ENCODE measurements around the gene BBX.

The BBX gene

DNA sequence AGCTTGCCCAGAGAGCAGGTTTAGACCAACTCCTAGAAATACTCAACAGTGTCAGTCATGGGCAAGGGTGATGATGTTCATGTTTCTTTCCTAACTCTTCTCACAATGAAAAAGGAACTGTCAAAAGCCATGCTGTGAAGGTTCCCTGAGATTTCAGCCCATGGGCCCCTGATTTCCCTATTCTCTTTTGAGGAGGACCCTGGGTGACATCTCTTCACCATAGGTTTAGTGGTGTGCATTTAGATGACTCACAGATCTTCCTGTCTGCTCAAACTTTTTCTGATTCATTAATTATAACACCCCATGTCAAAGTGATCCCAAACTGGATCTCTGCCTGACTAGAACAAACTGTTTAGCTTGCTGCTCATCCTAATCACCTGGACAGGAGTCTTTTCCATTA lies 108.0 kb downstream of the BBX start:
- H3K4me1 ChIP-seq (ENCODE audit: insufficient read depth, low read length), result peaks cover 20% of the 10 kb centered on the region
- H3K9me3 ChIP-seq (ENCODE audit: insufficient read depth, low read depth, low read length), result no peaks in the 10 kb centered on the region

DNA sequence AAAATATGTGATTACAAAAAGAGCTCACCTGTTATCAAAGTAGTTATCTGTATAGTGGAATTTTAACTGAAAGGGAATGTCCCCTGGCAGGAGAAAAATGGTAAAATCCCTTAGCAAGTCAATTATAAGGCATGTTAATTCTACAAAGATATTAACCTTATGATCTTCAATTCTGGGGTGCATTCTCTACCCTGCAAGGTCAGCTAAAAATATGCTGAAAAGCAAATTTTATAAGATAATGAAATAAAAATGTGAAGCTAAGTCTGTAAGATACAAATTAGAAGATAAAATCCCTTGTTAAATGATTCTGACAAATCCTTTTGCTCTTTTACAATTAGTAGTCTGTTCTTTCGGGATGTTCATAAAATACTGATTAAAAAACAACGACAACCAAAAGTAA lies 109.8 kb downstream of the BBX start:
- Histone ChIP-seq H3K9me3 (ENCODE audit: insufficient read depth, low read depth, low read length) (no peaks in the 10 kb centered on the region), H3K27me3 (ENCODE audit: insufficient read depth, low read length) (no peaks in the 10 kb centered on the region), H3K4me1 (ENCODE audit: insufficient read depth, low read length) (peaks cover 20% of the 10 kb centered on the region), H3K9ac (ENCODE audit: low read depth, low read length) (no peak overlapping the region), H3K36me3 (ENCODE audit: insufficient read depth, low read length) (no peaks in the 10 kb centered on the region), H3K27ac (ENCODE audit: low read depth, low read length) (no peak overlapping the region), H3K4me3 (ENCODE audit: low read length) (no peak overlapping the region)
- WGBS, result 92% methylated on average over 2 of the region's 2 CpGs

More for the DNA sequence above, 108.0 kb downstream of the BBX start:
- Histone ChIP-seq H3K4me3 (ENCODE audit: low read length) (no peak overlapping the region), H3K27me3 (ENCODE audit: insufficient read depth, low read length) (no peaks in the 10 kb centered on the region), H3K27ac (ENCODE audit: low read depth, low read length) (no peak overlapping the region), H3K9ac (ENCODE audit: low read depth, low read length) (no peak overlapping the region), H3K36me3 (ENCODE audit: insufficient read depth, low read length) (no peaks in the 10 kb centered on the region)

DNA sequence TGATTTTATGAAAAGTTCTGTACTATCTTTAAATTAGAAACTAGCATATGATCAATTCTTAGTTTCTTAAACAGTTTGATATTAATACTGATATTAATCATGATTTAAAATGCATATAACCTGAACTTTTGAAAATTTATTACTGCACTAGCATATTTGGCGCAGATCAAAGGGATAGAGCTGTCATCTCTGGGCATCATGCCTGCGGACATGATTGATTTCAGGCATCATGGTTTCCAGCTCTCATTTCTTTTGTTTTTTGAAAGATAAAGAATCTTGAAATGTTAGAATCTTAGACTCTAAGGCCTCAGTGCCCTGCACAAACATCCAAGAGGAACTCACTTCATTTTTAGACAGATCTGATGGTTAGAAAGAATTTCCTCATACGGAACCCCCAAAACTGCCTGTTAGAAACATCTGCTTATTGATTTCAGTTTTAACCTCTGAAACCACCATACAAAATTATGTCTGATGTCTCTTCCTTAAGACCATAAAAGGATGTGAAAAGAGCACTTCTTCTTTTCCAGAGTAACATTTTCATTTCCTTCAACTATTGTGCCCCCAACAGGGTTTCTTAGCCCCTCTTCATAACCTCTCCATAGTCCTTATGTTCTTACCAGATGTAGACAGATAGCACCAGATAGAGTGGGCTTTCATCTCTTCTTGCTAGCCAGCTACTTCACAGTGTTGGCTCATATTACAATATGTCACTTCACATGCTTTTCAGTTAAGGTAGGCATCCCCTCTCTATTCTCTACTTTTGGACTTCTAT lies 110.8 kb downstream of the BBX start:
- Histone ChIP-seq H3K9me3 (ENCODE audit: insufficient read depth, low read depth, low read length) (no peaks in the 10 kb centered on the region), H3K27ac (ENCODE audit: low read depth, low read length) (no peak overlapping the region), H3K27me3 (ENCODE audit: insufficient read depth, low read length) (no peaks in the 10 kb centered on the region), H3K36me3 (ENCODE audit: insufficient read depth, low read length) (no peaks in the 10 kb centered on the region), H3K9ac (ENCODE audit: low read depth, low read length) (no peak overlapping the region), H3K4me1 (ENCODE audit: insufficient read depth, low read length) (peaks cover 15% of the 10 kb centered on the region), H3K4me3 (ENCODE audit: low read length) (no peak overlapping the region)
- 95% methylated on average over 3 of the region's 3 CpGs for WGBS

DNA sequence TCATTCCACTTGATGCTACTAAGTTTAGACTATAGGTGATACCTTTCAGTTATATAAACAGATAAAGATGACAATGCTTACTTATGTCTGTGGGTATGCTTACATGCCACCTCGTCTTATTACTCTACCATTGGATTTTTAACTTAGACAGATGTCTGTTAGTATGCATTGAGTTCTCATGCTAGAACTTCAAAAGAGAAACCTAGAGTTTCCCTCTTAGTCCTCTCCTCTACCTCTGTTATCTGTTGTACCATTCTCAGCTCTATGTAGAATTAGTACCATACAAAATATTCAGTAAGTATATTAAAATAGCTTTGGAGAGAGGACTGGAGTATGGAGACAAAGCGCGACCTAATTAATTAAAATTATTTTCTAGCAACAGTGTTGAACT lies 111.3 kb downstream of the BBX start:
- WGBS, result no CpG with 5 or more reads among the region's 3 CpGs
- no peaks in the 10 kb centered on the region for H3K36me3 ChIP-seq (ENCODE audit: insufficient read depth, low read length)
- H3K27me3 ChIP-seq (ENCODE audit: insufficient read depth, low read length), result no peaks in the 10 kb centered on the region
- no peak overlapping the region for H3K9ac ChIP-seq (ENCODE audit: low read depth, low read length)
- H3K9me3 ChIP-seq (ENCODE audit: insufficient read depth, low read depth, low read length), result no peaks in the 10 kb centered on the region
- H3K27ac ChIP-seq (ENCODE audit: low read depth, low read length), result no peak overlapping the region
- H3K4me3 ChIP-seq (ENCODE audit: low read length), result no peak overlapping the region
- peaks cover 9% of the 10 kb centered on the region; the same call in 1 of the 2 replicates for H3K4me1 ChIP-seq (ENCODE audit: insufficient read depth, low read length)

DNA sequence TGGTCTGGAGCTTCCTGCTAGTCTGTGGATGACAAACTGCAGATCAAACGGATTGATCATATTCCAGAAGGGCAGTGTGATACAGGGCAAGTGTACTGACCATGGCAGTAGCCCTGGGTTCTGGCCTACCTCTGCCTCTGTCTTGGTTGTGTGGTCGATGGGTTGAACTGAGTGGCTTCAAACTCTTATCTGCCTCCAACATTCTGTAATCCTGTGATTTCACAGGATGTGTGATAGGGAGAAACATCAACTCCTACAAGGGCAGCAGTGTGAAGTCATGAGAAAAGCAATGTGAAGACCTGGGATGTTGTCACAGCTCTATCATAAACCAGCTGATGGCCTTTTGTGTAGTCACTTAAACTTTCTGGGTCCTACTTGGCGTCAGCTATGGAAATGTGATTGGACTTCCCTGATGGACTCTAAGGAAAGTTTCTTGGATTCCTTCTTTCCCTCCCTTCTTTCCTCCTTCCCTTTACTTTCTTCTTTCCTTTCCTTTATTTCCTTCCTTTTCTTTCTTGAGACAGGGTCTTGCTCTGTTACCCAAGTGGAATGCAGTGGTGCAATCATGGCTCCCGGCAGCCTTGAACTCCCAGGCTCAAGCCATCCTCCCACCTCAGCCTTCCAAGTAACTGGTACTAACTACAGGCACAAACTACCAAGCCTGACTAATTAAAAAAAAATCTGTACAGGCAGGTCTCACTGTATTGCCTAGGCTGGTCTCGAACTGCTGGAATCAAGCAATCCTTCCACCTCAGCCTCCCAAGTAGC lies 114.8 kb downstream of the BBX start:
- Histone ChIP-seq H3K4me1 (ENCODE audit: insufficient read depth, low read length) (peaks cover 16% of the 10 kb centered on the region), H3K9me3 (ENCODE audit: insufficient read depth, low read depth, low read length) (no peaks in the 10 kb centered on the region), H3K27ac (ENCODE audit: low read depth, low read length) (no peak overlapping the region), H3K4me3 (ENCODE audit: low read length) (no peak overlapping the region), H3K9ac (ENCODE audit: low read depth, low read length) (no peak overlapping the region), H3K36me3 (ENCODE audit: insufficient read depth, low read length) (no peaks in the 10 kb centered on the region), H3K27me3 (ENCODE audit: insufficient read depth, low read length) (no peaks in the 10 kb centered on the region)
- WGBS, result 95% methylated on average over 5 of the region's 5 CpGs

DNA sequence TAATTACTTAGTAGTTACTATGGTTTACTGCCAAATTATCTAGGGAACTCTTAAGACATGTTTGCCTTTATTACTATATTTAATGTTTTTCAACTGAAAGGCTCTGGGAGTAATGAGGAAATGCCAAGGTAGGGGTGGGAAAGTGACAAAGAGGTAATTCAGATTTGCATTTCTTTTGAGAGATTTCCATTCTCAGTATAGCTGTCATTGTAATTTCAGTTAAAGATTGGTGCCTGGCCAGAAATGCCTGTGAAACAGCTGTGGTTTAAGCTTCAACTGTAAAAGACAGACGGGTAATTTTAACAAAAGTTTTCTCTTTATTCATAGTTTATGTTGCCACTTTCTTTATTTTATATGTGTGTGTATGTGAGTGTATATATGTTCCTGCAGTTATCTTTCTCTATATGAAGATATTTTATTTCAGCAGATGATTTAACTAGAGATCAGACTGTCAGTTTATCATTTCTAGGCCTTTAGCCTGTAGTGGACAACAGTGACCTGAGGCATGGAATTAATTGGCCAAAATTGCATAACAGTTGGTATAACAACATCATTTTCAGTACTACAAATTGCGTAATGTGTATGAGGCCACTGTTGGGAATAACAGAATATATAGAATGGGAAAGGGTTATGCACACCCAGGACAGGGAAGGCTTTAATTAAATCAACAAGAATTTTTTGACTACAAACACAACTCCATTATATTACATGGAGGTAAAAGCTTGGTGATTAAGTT lies 119.0 kb downstream of the BBX start:
- peaks cover 27% of the 10 kb centered on the region for H3K4me1 ChIP-seq (ENCODE audit: insufficient read depth, low read length)
- H3K4me3 ChIP-seq (ENCODE audit: low read length), result no peak overlapping the region
- no peaks in the 10 kb centered on the region for H3K36me3 ChIP-seq (ENCODE audit: insufficient read depth, low read length)
- H3K9ac ChIP-seq (ENCODE audit: low read depth, low read length), result no peak overlapping the region
- H3K9me3 ChIP-seq (ENCODE audit: insufficient read depth, low read depth, low read length), result no peaks in the 10 kb centered on the region
- WGBS, result 63% methylated on average over 1 of the region's 2 CpGs
- H3K27me3 ChIP-seq (ENCODE audit: insufficient read depth, low read length), result no peaks in the 10 kb centered on the region
- H3K27ac ChIP-seq (ENCODE audit: low read depth, low read length), result peak overlapping the region; percentile 28; the same call in 1 of the 2 replicates

DNA sequence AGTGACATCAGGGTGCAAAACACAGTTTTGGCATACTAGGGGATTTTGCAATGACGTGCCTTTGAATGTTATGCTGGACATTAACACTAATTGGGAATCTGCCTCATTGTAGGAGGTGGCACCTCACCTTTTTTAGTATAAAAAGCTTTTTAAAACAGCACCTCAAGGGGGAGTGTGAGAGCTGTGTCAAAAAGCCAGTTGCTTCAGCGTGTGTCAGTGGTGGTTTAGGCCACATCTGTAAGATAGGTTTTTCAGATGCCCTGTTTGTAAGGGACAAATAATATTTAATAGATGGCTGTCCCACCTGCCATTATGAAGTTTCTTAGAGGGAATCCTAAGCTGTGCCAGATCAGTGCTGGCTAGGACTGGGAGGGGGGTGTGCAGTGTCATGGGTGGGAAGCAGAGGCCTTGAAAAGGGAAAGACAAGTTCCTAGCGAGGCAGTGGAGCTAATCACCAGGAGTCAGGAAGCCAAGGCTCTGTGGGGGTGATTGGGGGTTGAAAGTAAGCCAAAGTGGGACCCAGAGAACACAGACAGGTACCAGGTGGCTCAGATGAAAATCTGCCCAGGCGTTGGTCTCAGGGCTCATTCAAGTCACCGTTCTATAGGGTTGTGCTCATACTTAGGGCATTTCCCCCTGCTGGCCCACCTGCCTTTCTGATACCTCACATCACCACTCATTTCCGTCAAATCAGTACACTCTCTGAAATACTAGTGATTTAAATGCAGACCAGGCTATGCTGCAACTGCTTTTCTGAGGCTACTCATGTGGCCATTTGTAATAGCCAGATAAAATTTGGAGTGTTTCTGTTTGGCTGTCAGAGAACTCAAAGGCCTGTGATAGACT lies 120.5 kb downstream of the BBX start:
- Histone ChIP-seq H3K4me1 (ENCODE audit: insufficient read depth, low read length) (peaks cover 27% of the 10 kb centered on the region), H3K9ac (ENCODE audit: low read depth, low read length) (no peak overlapping the region), H3K36me3 (ENCODE audit: insufficient read depth, low read length) (0 out of 2 replicates have a peak, but pooled peaks cover 3% of the 10 kb centered on the region), H3K27ac (ENCODE audit: low read depth, low read length) (0 out of 2 replicates have a peak overlapping the region, but pooled peaks have one; percentile 14), H3K9me3 (ENCODE audit: insufficient read depth, low read depth, low read length) (no peaks in the 10 kb centered on the region), H3K27me3 (ENCODE audit: insufficient read depth, low read length) (no peaks in the 10 kb centered on the region), H3K4me3 (ENCODE audit: low read length) (no peak overlapping the region)
- 74% methylated on average over 6 of the region's 6 CpGs for WGBS

DNA sequence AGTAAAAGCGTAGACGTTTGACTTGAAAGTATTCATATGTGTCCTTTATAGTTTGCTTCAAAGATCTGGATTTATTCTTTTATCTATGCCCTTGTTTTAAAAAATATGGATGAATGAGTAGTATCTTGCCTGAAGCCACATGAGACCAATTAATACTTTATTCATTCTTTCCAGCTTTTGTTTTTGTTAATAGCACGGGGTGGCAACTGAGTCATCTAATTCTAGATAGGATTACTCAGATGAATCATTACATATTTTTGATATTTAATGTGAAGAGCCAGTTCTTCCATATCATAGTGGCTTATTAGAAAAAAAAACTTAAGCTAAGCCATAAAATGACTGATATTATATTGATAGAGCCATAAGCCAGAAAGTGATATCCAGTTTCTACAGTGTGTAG lies 121.9 kb downstream of the BBX start:
- 0 out of 2 replicates have a peak, but pooled peaks cover 12% of the 10 kb centered on the region for H3K36me3 ChIP-seq (ENCODE audit: insufficient read depth, low read length)
- H3K9ac ChIP-seq (ENCODE audit: low read depth, low read length), result no peak overlapping the region
- peaks cover 27% of the 10 kb centered on the region for H3K4me1 ChIP-seq (ENCODE audit: insufficient read depth, low read length)
- 100% methylated on average over 3 of the region's 3 CpGs for WGBS
- no peaks in the 10 kb centered on the region for H3K9me3 ChIP-seq (ENCODE audit: insufficient read depth, low read depth, low read length)
- H3K4me3 ChIP-seq (ENCODE audit: low read length), result no peak overlapping the region
- H3K27me3 ChIP-seq (ENCODE audit: insufficient read depth, low read length), result no peaks in the 10 kb centered on the region
- H3K27ac ChIP-seq (ENCODE audit: low read depth, low read length), result no peak overlapping the region

DNA sequence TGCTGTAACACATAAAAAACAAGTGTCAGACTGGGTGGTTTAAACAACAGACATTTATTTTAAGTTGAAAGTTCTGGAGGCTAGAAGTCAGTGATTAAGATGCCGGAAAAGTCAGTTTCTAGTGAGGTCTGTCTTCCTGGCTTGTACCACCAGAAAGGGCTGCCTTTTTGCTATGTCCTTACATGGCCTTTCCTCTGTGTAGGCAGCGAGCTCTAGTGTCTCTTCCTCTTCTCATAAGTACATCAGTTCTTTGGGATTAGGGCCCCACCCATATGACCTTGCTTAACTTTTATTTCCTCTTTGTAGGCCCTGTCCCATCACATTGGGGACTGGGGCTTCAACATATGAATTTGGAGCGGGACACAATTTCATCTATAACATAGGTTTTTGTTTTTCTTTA lies 128.0 kb downstream of the BBX start:
- Histone ChIP-seq H3K27me3 (ENCODE audit: insufficient read depth, low read length) (no peaks in the 10 kb centered on the region), H3K4me3 (ENCODE audit: low read length) (no peak overlapping the region), H3K9me3 (ENCODE audit: insufficient read depth, low read depth, low read length) (peaks cover 6% of the 10 kb centered on the region), H3K4me1 (ENCODE audit: insufficient read depth, low read length) (no peaks in the 10 kb centered on the region), H3K9ac (ENCODE audit: low read depth, low read length) (no peak overlapping the region), H3K36me3 (ENCODE audit: insufficient read depth, low read length) (0 out of 2 replicates have a peak, but pooled peaks cover 13% of the 10 kb centered on the region), H3K27ac (ENCODE audit: low read depth, low read length) (no peak overlapping the region)
- WGBS, result 99% methylated on average over 2 of the region's 3 CpGs

DNA sequence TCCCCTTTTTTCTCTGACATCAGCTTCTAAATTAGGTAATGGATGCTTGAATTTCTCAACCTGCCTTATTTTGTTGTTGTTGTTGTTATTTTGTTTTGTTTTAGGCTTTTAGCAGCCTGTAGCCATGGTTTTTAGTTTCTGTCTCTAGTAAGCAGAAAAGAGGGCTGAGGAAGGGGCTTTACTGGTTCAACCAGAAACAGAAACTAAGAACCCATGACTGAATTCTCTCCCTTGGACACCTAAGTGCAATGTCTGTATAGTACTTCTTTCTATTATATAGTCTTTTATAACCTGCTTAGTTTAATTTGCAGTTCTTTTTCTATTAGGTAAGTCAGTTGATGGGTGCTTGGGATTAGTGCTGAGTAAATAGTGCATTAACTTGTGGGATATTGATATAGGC lies 129.0 kb downstream of the BBX start:
- H3K4me1 ChIP-seq (ENCODE audit: insufficient read depth, low read length), result no peaks in the 10 kb centered on the region
- H3K9me3 ChIP-seq (ENCODE audit: insufficient read depth, low read depth, low read length), result peaks cover 6% of the 10 kb centered on the region
- H3K27me3 ChIP-seq (ENCODE audit: insufficient read depth, low read length), result no peaks in the 10 kb centered on the region
- H3K9ac ChIP-seq (ENCODE audit: low read depth, low read length), result no peak overlapping the region
- H3K4me3 ChIP-seq (ENCODE audit: low read length), result no peak overlapping the region
- 0 out of 2 replicates have a peak, but pooled peaks cover 13% of the 10 kb centered on the region for H3K36me3 ChIP-seq (ENCODE audit: insufficient read depth, low read length)
- no peak overlapping the region for H3K27ac ChIP-seq (ENCODE audit: low read depth, low read length)
